ENCODE measurements around the gene SFI1. TPM values are rescaled to one million over a fixed set of nuclear protein-coding genes. Genes with fewer than 3 reads are reported as not detected.
A peak's percentile ranks its signal among the peaks of the same experiment; 100 is the strongest.

The SFI1 gene
- total RNA-seq, 4 donors from 2014 or later: 9.4 to 21.1 (median 15.4) TPM

GRCh38 chr22:31602259-31602952 lies 106.1 kb downstream of the SFI1 start:
- WGBS: 62% methylated on average over 11 of the region's 11 CpGs
- DNase-seq (ENCODE audit: extremely low spot score): no peak

GRCh38 chr22:31603081-31603525 lies 106.8 kb downstream of the SFI1 start:
- no peak overlapping the region for H3K4me3 ChIP-seq
- peak overlapping the region; percentile 65 to 76 (median 72) for H3K27ac ChIP-seq (replicated peaks in 1 of 4)
- intact Hi-C loops (cut with DNase I): no loop called here
- peaks cover 0 to 16% (median 13%) of the 10 kb centered on the region in 4 donors for H3K4me1 ChIP-seq
- H3K27me3 ChIP-seq: no peaks in the 10 kb centered on the region
- DNase-seq (ENCODE audit: extremely low spot score): no peak
- H3K9me3 ChIP-seq: no peaks in the 10 kb centered on the region
- 88% methylated on average over 10 of the region's 10 CpGs for WGBS
- H3K36me3 ChIP-seq: peaks cover 0 to 34% (median 13%) of the 10 kb centered on the region in 4 donors
- TF ChIP-seq POLR2A (IDR thresholded peaks at IDR 0.05; ENCODE audit: low read depth) (no peak), EP300 (IDR thresholded peaks at IDR 0.05) (no peak), POLR2AphosphoS5 (IDR thresholded peaks at IDR 0.05) (no peak)
- TF ChIP-seq, protein P1, sequence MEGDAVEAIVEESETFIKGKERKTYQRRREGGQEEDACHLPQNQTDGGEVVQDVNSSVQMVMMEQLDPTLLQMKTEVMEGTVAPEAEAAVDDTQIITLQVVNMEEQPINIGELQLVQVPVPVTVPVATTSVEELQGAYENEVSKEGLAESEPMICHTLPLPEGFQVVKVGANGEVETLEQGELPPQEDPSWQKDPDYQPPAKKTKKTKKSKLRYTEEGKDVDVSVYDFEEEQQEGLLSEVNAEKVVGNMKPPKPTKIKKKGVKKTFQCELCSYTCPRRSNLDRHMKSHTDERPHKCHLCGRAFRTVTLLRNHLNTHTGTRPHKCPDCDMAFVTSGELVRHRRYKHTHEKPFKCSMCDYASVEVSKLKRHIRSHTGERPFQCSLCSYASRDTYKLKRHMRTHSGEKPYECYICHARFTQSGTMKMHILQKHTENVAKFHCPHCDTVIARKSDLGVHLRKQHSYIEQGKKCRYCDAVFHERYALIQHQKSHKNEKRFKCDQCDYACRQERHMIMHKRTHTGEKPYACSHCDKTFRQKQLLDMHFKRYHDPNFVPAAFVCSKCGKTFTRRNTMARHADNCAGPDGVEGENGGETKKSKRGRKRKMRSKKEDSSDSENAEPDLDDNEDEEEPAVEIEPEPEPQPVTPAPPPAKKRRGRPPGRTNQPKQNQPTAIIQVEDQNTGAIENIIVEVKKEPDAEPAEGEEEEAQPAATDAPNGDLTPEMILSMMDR (IDR thresholded peaks at IDR 0.05): no peak

More at GRCh38 chr22:31602259-31602952, 106.1 kb downstream of the SFI1 start:
- peaks cover 0 to 16% (median 13%) of the 10 kb centered on the region in 4 donors for H3K4me1 ChIP-seq
- no peaks in the 10 kb centered on the region for H3K27me3 ChIP-seq
- H3K27ac ChIP-seq (replicated peaks in 1 of 4): peak overlapping the region; percentile 65 to 76 (median 72)
- H3K9me3 ChIP-seq: no peaks in the 10 kb centered on the region
- H3K4me3 ChIP-seq: no peak overlapping the region
- peaks cover 0 to 30% (median 10%) of the 10 kb centered on the region in 4 donors for H3K36me3 ChIP-seq
- intact Hi-C loops (cut with DNase I): no loop called here
- no peak for TF ChIP-seq POLR2A (IDR thresholded peaks at IDR 0.05; ENCODE audit: low read depth)
- peak; percentile 59 to 84 for TF ChIP-seq POLR2AphosphoS5 (IDR thresholded peaks at IDR 0.05)

- 100% methylated on average over 5 of the region's 5 CpGs for WGBS
- Histone ChIP-seq H3K9me3 (no peaks in the 10 kb centered on the region), H3K4me3 (no peak overlapping the region), H3K27me3 (no peaks in the 10 kb centered on the region), H3K36me3 (peaks cover 0 to 39% (median 15%) of the 10 kb centered on the region in 4 donors), H3K4me1 (peaks cover 0 to 16% (median 13%) of the 10 kb centered on the region in 4 donors), H3K27ac (replicated peaks in 1 of 4) (peak overlapping the region in 1 of 4 donors; percentile 76)
- DNase-seq (ENCODE audit: extremely low spot score): no peak
- TF ChIP-seq POLR2AphosphoS5 (IDR thresholded peaks at IDR 0.05) (no peak), POLR2A (IDR thresholded peaks at IDR 0.05; ENCODE audit: low read depth) (no peak), EP300 (IDR thresholded peaks at IDR 0.05) (no peak)
- TF ChIP-seq, protein P1 (IDR thresholded peaks at IDR 0.05): no peak
- intact Hi-C loops (cut with DNase I): no loop called here
Measured at GRCh38 chr22:31603574-31603973, 107.2 kb downstream of the SFI1 start.

GRCh38 chr22:31604137-31604705 lies 107.9 kb downstream of the SFI1 start:
- Histone ChIP-seq H3K9me3 (no peaks in the 10 kb centered on the region), H3K36me3 (peaks cover 0 to 40% (median 16%) of the 10 kb centered on the region in 4 donors), H3K27me3 (no peaks in the 10 kb centered on the region), H3K27ac (replicated peaks in 1 of 4) (no peak overlapping the region), H3K4me3 (no peak overlapping the region), H3K4me1 (peaks cover 0 to 16% (median 13%) of the 10 kb centered on the region in 4 donors)
- DNase-seq (ENCODE audit: extremely low spot score): no peak
- WGBS: 95% methylated on average over 14 of the region's 14 CpGs
- TF ChIP-seq EP300 (IDR thresholded peaks at IDR 0.05): no peak
- TF ChIP-seq POLR2AphosphoS5 (IDR thresholded peaks at IDR 0.05): no peak
- TF ChIP-seq, protein P1 (IDR thresholded peaks at IDR 0.05): no peak
- no peak for TF ChIP-seq POLR2A (IDR thresholded peaks at IDR 0.05; ENCODE audit: low read depth)
- intact Hi-C loops (cut with DNase I): no loop called here
